MV-4-11 (cell line): ENCODE results near the gene PBX1.

Experiments
- DNase-seq: peaks from one replicate; lab custom pipeline; 2025; lab: John Stamatoyannopoulos, UW

The PBX1 gene

GRCh38 chr1:164824542-164824941 is 265.6 kb downstream of the PBX1 start:
- DNase-seq: no peak

DNA sequence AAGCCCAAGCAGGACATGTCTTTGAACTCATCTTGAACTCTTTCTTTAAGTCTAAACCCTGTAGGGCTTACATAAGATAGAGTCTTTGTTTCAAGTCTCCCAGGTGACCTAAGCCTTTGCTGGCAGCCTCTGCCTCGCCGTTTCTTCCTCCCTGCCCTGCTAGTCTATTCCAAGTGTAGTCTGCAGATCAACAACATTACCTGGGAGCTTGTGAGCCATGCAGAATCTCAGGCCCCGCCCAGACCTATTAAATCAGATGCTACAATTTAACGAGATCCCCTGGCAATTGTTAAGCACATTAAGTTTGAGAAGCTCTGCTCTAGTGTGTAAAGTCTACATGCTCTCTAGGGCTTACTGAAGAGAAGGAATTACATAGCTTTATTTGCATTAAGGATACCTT is 271.6 kb downstream of the PBX1 start:
- no peak for DNase-seq

GRCh38 chr1:164834641-164835040 is 275.7 kb downstream of the PBX1 start:
- DNase-seq: no peak

GRCh38 chr1:164836614-164837018 is 277.6 kb downstream of the PBX1 start:
- DNase-seq: no peak

- DNase-seq: no peak
Observed at GRCh38 chr1:164838786-164839185, 279.8 kb downstream of the PBX1 start.

DNA sequence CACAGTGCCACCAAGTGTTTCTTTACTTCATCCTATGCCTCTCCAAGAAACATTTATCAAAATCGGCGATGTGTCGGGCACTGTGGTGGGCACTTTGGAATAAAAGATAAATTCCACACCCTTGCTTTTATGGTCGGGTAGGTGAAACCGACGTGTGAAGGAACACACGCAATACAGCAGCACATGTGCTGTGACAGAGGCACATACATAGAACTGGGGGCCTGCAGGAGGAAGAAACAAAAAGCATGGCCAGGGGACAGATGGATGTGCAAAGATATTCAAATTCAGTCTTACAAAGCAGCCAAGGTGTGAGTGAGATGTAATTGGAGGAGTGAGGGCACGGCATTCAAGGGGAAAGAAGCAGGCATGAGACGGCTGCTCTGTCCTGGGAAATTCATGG is 282.0 kb downstream of the PBX1 start:
- no peak for DNase-seq

GRCh38 chr1:164841702-164842465 is 282.9 kb downstream of the PBX1 start:
- no peak for DNase-seq

DNA sequence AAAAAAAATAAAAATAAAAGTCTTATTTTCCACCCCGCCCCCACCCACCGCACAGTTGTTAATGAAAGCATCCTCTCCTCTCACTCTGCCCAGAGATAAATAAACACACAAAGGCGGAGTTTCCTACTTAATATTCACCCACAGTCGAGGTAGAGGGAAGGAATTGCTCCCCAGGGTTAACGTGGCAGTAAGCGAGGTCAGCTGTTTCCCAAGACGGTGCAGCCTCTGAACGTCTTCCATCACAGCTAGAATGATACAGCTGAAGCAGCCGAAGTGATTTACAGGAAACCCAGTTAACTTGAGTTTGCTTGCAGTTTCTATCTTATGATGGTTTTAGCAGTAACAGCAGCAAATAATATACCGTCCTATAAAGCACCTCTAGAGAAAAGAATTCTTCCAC is 283.9 kb downstream of the PBX1 start:
- no peak for DNase-seq

DNA sequence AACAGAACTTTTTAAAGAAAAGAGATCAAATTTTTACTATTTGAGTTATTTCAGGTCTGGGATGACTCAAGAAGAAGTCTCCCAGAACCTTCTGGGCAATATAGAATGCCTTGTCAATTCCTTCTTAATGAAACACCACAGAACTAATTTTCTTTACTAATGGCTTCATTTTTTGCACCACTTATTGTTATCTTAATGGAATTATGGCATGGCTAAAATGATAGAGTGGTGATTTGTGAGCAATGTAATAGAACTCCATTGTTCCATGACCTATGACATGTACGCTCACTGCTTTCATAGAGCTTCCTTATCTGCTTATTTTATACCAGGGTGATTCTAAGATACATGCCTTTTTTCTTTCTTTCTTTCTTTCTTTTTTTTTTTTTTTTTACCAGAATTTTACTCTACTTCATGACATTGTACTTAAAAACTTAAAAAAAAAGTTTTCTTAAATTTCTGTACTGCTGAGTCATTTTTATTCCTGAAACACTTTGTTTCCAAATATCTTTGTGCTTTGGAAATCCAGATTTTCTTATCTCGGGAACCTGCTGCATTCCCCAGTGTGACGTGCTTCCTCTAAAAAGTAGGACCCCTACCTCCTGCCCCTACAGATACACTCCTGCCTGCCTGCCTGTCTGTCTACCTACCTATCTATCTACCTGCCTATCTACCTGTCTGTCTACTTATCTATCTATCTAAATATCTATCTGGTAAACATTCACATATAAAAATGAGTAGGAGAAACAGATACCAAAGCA is 284.9 kb downstream of the PBX1 start:
- DNase-seq: no peak

DNA sequence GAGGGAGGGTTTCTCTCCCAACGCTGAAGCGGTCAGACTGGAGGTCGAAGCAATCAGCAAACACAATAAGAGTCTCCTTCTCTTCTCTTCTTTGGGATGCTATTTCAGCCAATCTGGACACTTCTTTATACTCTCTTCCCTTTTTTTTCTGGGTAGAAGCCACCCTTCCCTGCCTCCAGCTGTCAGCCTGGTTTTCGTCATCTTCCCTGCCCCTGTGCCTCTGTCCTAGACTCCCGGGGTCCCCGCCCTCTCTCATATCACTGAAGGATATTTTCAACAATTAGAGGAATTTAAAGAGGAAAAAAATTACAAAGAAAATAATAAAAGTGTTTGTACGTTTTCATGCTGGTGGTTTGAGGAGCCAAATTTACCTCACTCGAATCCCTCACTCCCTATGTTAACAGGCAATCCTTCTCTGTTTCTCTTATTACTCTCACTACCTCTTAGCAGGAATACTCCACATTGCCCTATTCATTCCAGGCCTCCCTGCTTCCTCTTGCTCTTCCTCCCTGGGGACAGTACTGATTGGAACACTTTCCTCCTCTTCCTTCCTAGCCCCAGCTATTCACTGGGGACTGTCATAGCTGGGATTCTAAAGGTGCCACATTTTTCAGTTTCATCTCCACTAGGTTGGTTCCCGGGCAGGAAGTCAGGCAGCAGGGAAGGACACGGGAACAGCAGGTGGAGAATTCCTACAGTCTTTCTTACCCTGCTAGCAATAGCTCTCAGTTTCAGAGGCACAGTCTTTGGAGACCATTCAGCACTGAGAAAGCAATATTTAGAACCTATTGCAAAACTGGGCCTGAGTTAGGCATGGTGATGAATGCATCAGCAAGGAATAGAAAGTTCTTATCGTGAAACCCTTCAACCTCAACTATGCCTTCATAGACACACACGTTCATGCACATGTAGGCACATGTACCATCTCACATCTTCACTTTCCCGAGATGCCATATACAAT is 288.0 kb downstream of the PBX1 start:
- no peak for DNase-seq

GRCh38 chr1:164853146-164853545 is 294.2 kb downstream of the PBX1 start:
- no peak for DNase-seq

DNA sequence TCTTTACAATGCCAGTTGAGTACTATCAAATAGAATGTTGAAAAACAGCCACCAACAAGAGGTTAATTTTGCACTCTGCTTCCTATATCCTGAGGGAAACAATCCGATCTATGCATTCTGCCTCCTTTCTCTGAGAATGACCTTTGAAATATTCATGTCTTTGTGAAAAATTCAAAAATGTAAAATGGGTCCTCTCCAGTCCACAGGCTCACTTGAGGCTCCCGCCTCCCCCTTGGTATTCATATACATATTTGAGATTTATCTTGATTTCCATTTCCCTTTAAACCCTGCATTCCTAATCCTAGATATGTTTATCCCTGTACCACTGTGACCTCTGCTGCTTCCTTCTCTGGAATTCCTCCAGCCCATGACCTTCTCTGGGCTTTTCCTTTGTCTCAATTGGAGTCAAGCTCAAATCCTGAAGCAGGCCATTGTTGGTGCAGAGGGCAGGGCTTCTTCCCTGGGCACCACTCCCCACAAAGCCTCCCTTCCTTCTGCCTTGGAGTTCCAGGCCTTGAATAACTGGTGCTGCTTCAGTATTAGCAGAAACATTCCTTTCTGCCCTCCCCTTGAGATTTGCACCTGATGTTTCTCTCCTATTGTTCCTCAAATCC is 296.8 kb downstream of the PBX1 start:
- DNase-seq: no peak

GRCh38 chr1:164856381-164856780 is 297.4 kb downstream of the PBX1 start:
- no peak for DNase-seq

DNA sequence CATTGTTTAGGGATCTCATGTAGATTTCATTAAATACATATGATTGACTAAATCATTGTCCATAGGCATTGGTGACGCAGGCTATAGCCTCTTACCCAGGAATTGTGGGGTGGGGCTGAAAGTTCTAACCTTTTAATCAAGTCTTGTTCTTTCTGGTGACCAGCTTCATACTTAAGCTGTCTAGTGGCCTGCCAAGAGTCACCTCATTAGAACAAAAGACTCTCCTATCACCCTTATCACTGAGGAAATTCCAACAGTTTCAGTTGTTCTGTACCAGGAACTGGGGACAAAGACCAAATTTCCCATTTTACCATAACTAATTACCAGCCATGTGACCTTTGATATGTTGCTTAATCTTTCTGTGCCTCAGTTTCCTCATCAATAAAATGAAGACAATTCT is 298.5 kb downstream of the PBX1 start:
- no peak for DNase-seq

- DNase-seq: no peak
Observed at GRCh38 chr1:164858096-164858632, 299.2 kb downstream of the PBX1 start.

GRCh38 chr1:164861632-164862031 is 302.6 kb downstream of the PBX1 start:
- no peak for DNase-seq

GRCh38 chr1:164863056-164863455 is 304.1 kb downstream of the PBX1 start:
- no peak for DNase-seq

DNA sequence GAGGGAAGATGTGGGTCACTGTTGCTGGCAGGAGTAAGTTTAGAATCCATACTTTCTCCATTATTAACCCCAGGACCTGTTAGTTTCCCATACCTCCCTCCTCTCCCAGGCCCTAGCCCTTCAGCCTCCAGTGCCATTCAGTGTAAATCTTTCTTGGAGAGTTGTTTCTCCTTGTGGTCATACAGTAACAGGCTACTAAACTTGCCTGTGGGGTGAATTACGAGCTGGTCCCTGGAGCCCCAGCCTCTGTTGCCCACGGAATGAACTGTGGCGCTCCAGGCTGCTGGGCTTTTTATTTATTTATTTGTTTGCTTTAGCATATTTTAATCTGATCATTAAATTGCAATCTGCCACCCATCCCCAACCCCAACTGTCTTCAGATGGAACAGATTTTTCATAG is 305.2 kb downstream of the PBX1 start:
- no peak for DNase-seq

GRCh38 chr1:164865385-164865784 is 306.4 kb downstream of the PBX1 start:
- no peak for DNase-seq

DNA sequence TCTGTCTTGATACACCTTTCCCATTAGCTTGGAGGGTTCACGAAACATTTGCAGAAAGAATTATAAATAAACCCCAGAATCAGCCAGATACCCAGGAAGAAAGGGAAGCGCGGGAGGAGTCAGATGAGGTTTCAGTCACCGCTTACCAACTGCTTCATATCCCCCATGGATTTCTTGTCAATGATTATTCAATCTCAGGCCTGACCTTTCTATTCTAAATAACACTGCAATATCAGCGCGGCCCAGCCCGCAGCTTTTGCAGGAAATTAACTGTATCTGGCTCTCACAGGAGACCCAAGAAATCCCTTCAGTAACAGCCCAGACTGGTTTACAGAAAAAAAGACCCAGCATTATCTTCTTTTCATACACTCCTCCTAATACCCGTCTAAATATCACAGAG is 308.6 kb downstream of the PBX1 start:
- no peak for DNase-seq

DNA sequence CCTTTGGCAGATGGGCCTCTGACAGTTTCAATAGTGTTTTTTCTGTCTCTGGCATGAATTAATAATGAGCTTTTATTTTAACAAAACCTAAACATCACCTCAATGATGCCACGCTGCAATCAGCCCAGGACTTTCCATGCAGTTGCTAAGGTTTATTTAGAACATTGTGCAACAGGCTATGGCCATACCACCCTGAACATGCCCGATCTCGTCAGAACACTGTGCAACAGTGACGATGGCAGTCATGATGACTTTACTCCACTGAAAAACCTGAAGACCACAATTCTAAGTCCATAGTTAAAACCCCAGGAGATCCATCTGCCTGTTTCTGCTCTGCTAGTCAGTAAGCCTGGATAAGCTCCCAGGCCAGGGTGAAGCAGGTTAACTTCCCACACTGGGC is 310.0 kb downstream of the PBX1 start:
- DNase-seq: no peak

- no peak for DNase-seq
Observed at GRCh38 chr1:164875518-164875917, 316.5 kb downstream of the PBX1 start.
